ENCODE results near the gene IRF6. TPM values are rescaled to one million over a fixed set of nuclear protein-coding genes. Genes with fewer than 3 reads are reported as not detected.

Gene IRF6
- under 1 TPM; 0.48 to 0.64 TPM for total RNA-seq

- CTCF ChIA-PET: interaction anchor here (1.0 kb wide), 1 partner anchor 17 kb away, joined by 5 read pairs; no protein-coding TSS in a partner anchor
- Mint-ChIP-seq H3K4me3 (peak within 1 kb of the TSS; percentile 75), H3K4me1 (ENCODE audit: low read depth) (peaks cover 17% of the 10 kb centered on the region), H3K27ac (no peak within 1 kb of the TSS), H3K27me3 (ENCODE audit: low read depth) (peaks cover 5% of the 10 kb centered on the region), H3K36me3 (ENCODE audit: low read depth) (no peaks in the 10 kb centered on the region), H3K9me3 (no peaks in the 10 kb centered on the region)
- peak; percentile 65 for DNase-seq
- intact Hi-C loops (cut with micrococcal nuclease): loop anchor here (1.0 kb wide), 1 partner anchor 21 kb away; the partner anchor contains the start of gene UTP25
Observed at GRCh38 chr1:209805875-209806760, at the start of gene IRF6. Gene IRF6 (minus strand): TSS chr1:209806142. CDS start chr1:209801413, 4,729 bp downstream.

GRCh38 chr1:209855623-209856022, 49.7 kb upstream of the IRF6 start:
- CTCF ChIA-PET: interaction anchor here (1.1 to 2.4 kb wide), 3 partner anchors 13 to 133 kb away, joined by 3 to 11 read pairs (median 3); no protein-coding TSS in a partner anchor
- Mint-ChIP-seq H3K36me3 (ENCODE audit: low read depth) (peaks cover 11% of the 10 kb centered on the region), H3K4me3 (no peak overlapping the region), H3K27me3 (ENCODE audit: low read depth) (no peaks in the 10 kb centered on the region), H3K27ac (no peak overlapping the region), H3K9me3 (no peaks in the 10 kb centered on the region), H3K4me1 (ENCODE audit: low read depth) (no peaks in the 10 kb centered on the region)
- intact Hi-C loops (cut with micrococcal nuclease): no loop called here
- DNase-seq: no peak

- peaks cover 11% of the 10 kb centered on the region for H3K36me3 Mint-ChIP-seq (ENCODE audit: low read depth)
- no peak overlapping the region for H3K4me3 Mint-ChIP-seq
- H3K9me3 Mint-ChIP-seq: no peaks in the 10 kb centered on the region
- CTCF ChIA-PET: interaction anchor here (0.8 to 2.4 kb wide), 4 partner anchors 11 to 134 kb away, joined by 3 to 11 read pairs (median 3); no protein-coding TSS in a partner anchor
- H3K4me1 Mint-ChIP-seq (ENCODE audit: low read depth): no peaks in the 10 kb centered on the region
- no peak for DNase-seq
- intact Hi-C loops (cut with micrococcal nuclease): no loop called here
- no peak overlapping the region for H3K27ac Mint-ChIP-seq
- no peaks in the 10 kb centered on the region for H3K27me3 Mint-ChIP-seq (ENCODE audit: low read depth)
Observed at GRCh38 chr1:209855006-209855405, 49.1 kb upstream of the IRF6 start.

- Mint-ChIP-seq H3K36me3 (ENCODE audit: low read depth) (peaks cover 11% of the 10 kb centered on the region), H3K9me3 (no peaks in the 10 kb centered on the region), H3K4me3 (no peak overlapping the region), H3K4me1 (ENCODE audit: low read depth) (no peaks in the 10 kb centered on the region), H3K27ac (no peak overlapping the region), H3K27me3 (ENCODE audit: low read depth) (no peaks in the 10 kb centered on the region)
- DNase-seq: no peak
- CTCF ChIA-PET: interaction anchor here (0.8 kb wide), 1 partner anchor 10 kb away, joined by 3 read pairs; no protein-coding TSS in a partner anchor
- intact Hi-C loops (cut with micrococcal nuclease): no loop called here
Observed at GRCh38 chr1:209854196-209854595, 48.3 kb upstream of the IRF6 start.

GRCh38 chr1:209853676-209854075, 47.7 kb upstream of the IRF6 start:
- H3K4me1 Mint-ChIP-seq (ENCODE audit: low read depth): no peaks in the 10 kb centered on the region
- DNase-seq: no peak
- intact Hi-C loops (cut with micrococcal nuclease): no loop called here
- H3K27ac Mint-ChIP-seq: no peak overlapping the region
- CTCF ChIA-PET: no interaction called here
- no peaks in the 10 kb centered on the region for H3K9me3 Mint-ChIP-seq
- H3K4me3 Mint-ChIP-seq: no peak overlapping the region
- no peaks in the 10 kb centered on the region for H3K27me3 Mint-ChIP-seq (ENCODE audit: low read depth)
- peaks cover 11% of the 10 kb centered on the region for H3K36me3 Mint-ChIP-seq (ENCODE audit: low read depth)

GRCh38 chr1:209850342-209850979, 44.5 kb upstream of the IRF6 start:
- H3K4me3 Mint-ChIP-seq: no peak overlapping the region
- no peak overlapping the region for H3K27ac Mint-ChIP-seq
- H3K9me3 Mint-ChIP-seq: no peaks in the 10 kb centered on the region
- peak; percentile 59 for DNase-seq
- no peaks in the 10 kb centered on the region for H3K27me3 Mint-ChIP-seq (ENCODE audit: low read depth)
- CTCF ChIA-PET: interaction anchor here (0.6 to 2.0 kb wide), 3 partner anchors 27 to 35 kb away, joined by 3 to 4 read pairs (median 3); no protein-coding TSS in a partner anchor
- intact Hi-C loops (cut with micrococcal nuclease): no loop called here
- H3K36me3 Mint-ChIP-seq (ENCODE audit: low read depth): peaks cover 20% of the 10 kb centered on the region
- no peaks in the 10 kb centered on the region for H3K4me1 Mint-ChIP-seq (ENCODE audit: low read depth)

GRCh38 chr1:209849388-209849787, 43.4 kb upstream of the IRF6 start:
- Mint-ChIP-seq H3K36me3 (ENCODE audit: low read depth) (peaks cover 21% of the 10 kb centered on the region), H3K4me3 (no peak overlapping the region), H3K9me3 (no peaks in the 10 kb centered on the region), H3K27ac (no peak overlapping the region), H3K27me3 (ENCODE audit: low read depth) (no peaks in the 10 kb centered on the region), H3K4me1 (ENCODE audit: low read depth) (no peaks in the 10 kb centered on the region)
- DNase-seq: no peak
- intact Hi-C loops (cut with micrococcal nuclease): no loop called here
- CTCF ChIA-PET: interaction anchor here (0.8 to 2.0 kb wide), 2 partner anchors 10 to 26 kb away, joined by 4 to 7 read pairs; no protein-coding TSS in a partner anchor

- H3K27ac Mint-ChIP-seq: no peak overlapping the region
- CTCF ChIA-PET: interaction anchor here (0.7 to 1.6 kb wide), 4 partner anchors 14 to 97 kb away, joined by 3 to 7 read pairs (median 4); no protein-coding TSS in a partner anchor
- no peak for DNase-seq
- no peaks in the 10 kb centered on the region for H3K9me3 Mint-ChIP-seq
- H3K4me3 Mint-ChIP-seq: no peak overlapping the region
- intact Hi-C loops (cut with micrococcal nuclease): no loop called here
- no peaks in the 10 kb centered on the region for H3K27me3 Mint-ChIP-seq (ENCODE audit: low read depth)
- peaks cover 32% of the 10 kb centered on the region for H3K36me3 Mint-ChIP-seq (ENCODE audit: low read depth)
- H3K4me1 Mint-ChIP-seq (ENCODE audit: low read depth): peaks cover 6% of the 10 kb centered on the region
Observed at GRCh38 chr1:209845408-209845725, 39.4 kb upstream of the IRF6 start.

- H3K4me3 Mint-ChIP-seq: no peak overlapping the region
- no peak overlapping the region for H3K27ac Mint-ChIP-seq
- no peaks in the 10 kb centered on the region for H3K27me3 Mint-ChIP-seq (ENCODE audit: low read depth)
- CTCF ChIA-PET: interaction anchor here (0.7 to 1.6 kb wide), 7 partner anchors 10 to 266 kb away, joined by 3 to 7 read pairs (median 4); no protein-coding TSS in a partner anchor
- H3K36me3 Mint-ChIP-seq (ENCODE audit: low read depth): peaks cover 37% of the 10 kb centered on the region
- no peak for DNase-seq
- peaks cover 12% of the 10 kb centered on the region for H3K4me1 Mint-ChIP-seq (ENCODE audit: low read depth)
- intact Hi-C loops (cut with micrococcal nuclease): no loop called here
- H3K9me3 Mint-ChIP-seq: no peaks in the 10 kb centered on the region
Observed at GRCh38 chr1:209844695-209845407, 38.9 kb upstream of the IRF6 start.

- Mint-ChIP-seq H3K36me3 (ENCODE audit: low read depth) (peaks cover 43% of the 10 kb centered on the region), H3K4me3 (no peak overlapping the region), H3K4me1 (ENCODE audit: low read depth) (peaks cover 29% of the 10 kb centered on the region), H3K9me3 (no peaks in the 10 kb centered on the region), H3K27me3 (ENCODE audit: low read depth) (no peaks in the 10 kb centered on the region), H3K27ac (peak overlapping the region; percentile 20)
- no peak for DNase-seq
- intact Hi-C loops (cut with micrococcal nuclease): no loop called here
- CTCF ChIA-PET: interaction anchor here (0.8 to 0.9 kb wide), 2 partner anchors 13 to 16 kb away, joined by 4 read pairs; partner anchors contain the start of gene UTP25
Observed at GRCh38 chr1:209840611-209841010, 34.7 kb upstream of the IRF6 start.

- intact Hi-C loops (cut with micrococcal nuclease): no loop called here
- H3K36me3 Mint-ChIP-seq (ENCODE audit: low read depth): peaks cover 45% of the 10 kb centered on the region
- no peak overlapping the region for H3K4me3 Mint-ChIP-seq
- peak overlapping the region; percentile 22 for H3K27ac Mint-ChIP-seq
- H3K27me3 Mint-ChIP-seq (ENCODE audit: low read depth): no peaks in the 10 kb centered on the region
- H3K9me3 Mint-ChIP-seq: no peaks in the 10 kb centered on the region
- peaks cover 35% of the 10 kb centered on the region for H3K4me1 Mint-ChIP-seq (ENCODE audit: low read depth)
- CTCF ChIA-PET: interaction anchor here (0.6 to 0.9 kb wide), 5 partner anchors 9 to 520 kb away, joined by 4 to 7 read pairs (median 4); partner anchors contain the start of gene UTP25
- peak; percentile 13 for DNase-seq
Observed at GRCh38 chr1:209839875-209840546, 34.1 kb upstream of the IRF6 start.

Data from activated naive CD4-positive, alpha-beta T cell treated with anti-CD3 and anti-CD28 coated beads for 36 hours (primary cell).